ENCODE results near the gene RBM12. TPM values are rescaled to one million over a fixed set of nuclear protein-coding genes. Genes with fewer than 3 reads are reported as not detected.

RBM12 gene
- total RNA-seq, 1 donor from 2014 or later = 127 TPM

DNA sequence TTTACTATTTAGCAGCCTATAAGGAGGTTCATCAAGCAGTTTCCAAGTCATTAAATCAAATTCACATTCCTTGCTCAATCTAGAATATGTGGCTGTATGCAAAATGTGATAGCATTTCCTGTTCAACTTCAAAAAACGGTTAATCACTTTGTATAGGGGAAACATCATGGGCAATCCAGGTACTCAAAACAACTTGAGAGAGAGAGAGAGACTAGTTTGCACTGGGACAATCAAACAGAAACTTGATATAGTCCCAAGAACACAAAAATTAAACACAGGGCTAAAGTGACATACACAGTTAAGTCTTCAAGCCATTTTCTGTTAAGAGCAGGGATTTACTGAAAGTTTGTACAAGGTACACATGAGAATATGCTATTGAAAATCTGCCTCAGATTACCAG, 7.4 kb downstream of the RBM12 start:
- intact Hi-C loops (cut with micrococcal nuclease) = loop anchor here (1.0 kb wide), 1 partner anchor 8 kb away; no protein-coding TSS in a partner anchor

- intact Hi-C loops (cut with micrococcal nuclease) = no loop called here
Measured at GRCh38 chr20:35654415-35654814, 10.3 kb downstream of the RBM12 start.

DNA sequence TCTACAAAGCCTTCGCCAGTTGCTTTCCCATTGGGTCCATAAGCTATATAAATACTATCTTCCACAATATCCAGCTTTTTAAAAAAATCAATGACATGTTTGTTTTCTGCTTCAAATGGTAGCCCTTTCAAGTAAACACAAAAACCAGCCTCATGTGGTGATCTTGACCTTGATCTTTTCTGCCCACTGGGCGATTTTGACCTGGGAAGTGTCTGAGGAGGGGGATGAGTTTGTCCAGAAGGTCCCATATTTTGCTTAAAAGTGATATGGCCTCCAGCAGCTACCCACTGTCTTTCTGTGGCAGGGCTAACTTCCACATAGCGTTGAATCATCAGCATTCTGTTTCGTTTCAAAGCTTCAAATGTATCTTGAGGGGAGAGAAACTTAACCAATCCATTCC, 10.8 kb downstream of the RBM12 start:
- intact Hi-C loops (cut with micrococcal nuclease) = no loop called here

- intact Hi-C loops (cut with micrococcal nuclease) = no loop called here
Measured at GRCh38 chr20:35653430-35653734, 11.3 kb downstream of the RBM12 start.

GRCh38 chr20:35652641-35653429, 11.9 kb downstream of the RBM12 start:
- intact Hi-C loops (cut with micrococcal nuclease) = no loop called here

- intact Hi-C loops (cut with micrococcal nuclease) = no loop called here
Measured at GRCh38 chr20:35651958-35652357, 12.7 kb downstream of the RBM12 start.

- intact Hi-C loops (cut with micrococcal nuclease) = no loop called here
Measured at GRCh38 chr20:35650632-35651031, 14.1 kb downstream of the RBM12 start.

GRCh38 chr20:35648836-35649235, 15.9 kb downstream of the RBM12 start:
- intact Hi-C loops (cut with micrococcal nuclease) = no loop called here

DNA sequence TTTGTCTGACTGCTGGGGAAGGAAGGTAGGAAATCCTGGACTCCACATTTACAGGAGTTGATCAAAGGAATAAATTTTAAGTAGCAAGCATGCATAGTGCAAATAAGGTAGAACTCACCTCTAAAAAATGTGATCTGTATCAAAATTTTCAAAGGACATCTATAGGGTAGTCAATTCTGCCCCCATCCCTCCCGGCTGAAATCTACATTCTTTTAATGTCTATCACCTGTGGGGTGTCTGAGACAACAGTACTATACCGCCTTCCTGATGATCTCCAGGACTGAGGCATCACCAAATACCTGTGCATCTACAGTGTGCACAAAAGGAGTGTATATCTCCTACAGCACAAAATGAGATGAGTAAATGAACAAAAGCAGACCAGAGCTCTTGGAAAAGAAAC, 19.9 kb downstream of the RBM12 start:
- intact Hi-C loops (cut with micrococcal nuclease) = no loop called here

DNA sequence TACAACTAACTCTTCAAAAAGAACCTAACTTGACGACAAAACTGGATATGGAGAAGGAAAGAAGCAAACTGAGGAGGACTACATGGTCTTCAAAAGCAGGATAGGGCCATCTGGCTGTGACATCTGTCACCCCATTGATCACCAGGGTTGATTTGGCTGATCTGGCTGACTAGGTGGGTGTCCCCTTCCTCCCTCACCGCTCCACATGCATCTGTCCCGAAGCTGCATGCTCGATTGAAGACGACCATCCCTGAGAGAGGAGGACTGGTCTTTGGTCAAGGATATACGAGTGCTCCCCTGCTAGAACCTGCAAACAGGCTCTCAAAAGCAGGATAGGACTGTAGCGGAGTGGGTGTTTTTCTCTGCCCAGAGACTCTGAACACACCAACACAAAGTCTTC, 21.7 kb downstream of the RBM12 start:
- intact Hi-C loops (cut with micrococcal nuclease) = no loop called here

DNA sequence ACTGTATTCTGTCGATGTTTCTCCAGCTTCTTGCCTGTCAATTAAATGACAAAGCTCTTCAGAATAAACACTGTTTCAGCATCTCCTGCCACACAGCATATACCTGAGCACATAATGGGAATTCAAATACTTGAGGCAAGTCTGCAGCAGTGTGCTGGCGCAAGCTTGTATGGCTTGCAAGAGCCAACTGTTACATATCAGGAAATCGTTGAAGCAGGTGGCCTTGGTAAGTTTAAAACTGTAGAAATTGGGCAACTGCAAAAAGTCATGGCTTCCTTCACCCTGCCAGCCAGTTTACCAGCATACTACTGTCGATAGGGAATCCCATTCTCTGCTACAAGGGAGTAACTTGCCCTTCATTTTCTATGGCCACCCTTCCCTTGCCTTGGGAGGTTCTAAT, 23.0 kb downstream of the RBM12 start:
- intact Hi-C loops (cut with micrococcal nuclease) = no loop called here

GRCh38 chr20:35640724-35641123, 24.0 kb downstream of the RBM12 start:
- intact Hi-C loops (cut with micrococcal nuclease) = no loop called here

- intact Hi-C loops (cut with micrococcal nuclease) = no loop called here
Measured at GRCh38 chr20:35638751-35639150, 25.9 kb downstream of the RBM12 start.

DNA sequence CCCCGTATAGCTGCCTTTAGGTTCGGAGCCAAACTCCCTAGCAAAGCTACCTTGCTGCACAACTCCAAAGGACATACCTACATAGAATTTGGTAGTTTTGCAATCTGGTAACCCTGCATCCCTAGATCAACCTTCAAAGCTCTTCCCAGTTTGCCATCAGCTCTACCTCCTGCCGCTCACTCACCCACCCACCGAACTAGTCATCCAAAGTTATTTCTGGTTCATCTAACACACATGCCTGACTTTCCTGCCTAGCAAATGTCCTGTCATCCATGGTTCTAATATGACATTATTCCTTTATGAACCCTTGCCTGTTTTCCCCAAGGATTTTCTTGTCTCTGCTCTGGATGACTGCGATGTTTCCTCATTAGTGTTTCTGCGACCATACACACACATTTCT, 27.4 kb downstream of the RBM12 start:
- intact Hi-C loops (cut with micrococcal nuclease) = no loop called here

DNA sequence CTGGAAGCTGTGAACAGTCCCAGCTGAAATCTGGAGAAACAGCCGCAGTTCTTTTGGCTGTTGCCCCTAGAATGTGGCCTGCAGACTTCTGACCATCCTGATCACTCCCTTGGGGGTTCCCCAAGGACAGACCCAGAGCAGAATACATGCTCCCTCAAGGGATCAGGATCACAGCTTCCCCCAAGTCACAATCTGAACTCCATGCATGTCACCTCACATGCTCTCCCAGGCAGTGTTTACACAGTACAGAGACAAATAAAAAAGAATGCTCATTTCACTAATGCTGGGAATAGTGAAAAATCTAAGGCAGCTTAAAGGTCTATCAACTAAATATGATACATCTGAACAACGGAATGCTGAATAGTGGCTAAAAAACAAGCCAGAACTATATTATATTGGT, 28.6 kb downstream of the RBM12 start:
- intact Hi-C loops (cut with micrococcal nuclease) = no loop called here

DNA sequence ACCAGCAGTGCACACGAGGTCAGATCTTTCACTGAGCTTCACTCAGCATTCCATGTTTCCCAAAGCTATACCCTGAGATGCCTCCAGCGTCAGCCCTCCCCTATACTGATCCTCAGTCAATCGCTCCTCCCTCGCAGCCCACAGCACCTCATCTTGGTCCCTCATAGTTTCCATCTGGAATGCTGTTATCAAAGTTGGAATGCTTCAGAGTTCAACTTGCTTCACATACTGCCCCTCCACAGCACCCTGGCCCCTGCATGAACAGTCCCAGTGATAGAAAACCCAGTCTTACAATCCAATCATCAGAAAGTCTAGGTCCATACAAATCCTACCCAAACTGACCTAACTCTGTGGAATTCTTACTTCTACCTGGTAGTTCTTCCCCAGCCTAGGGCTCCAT, 29.0 kb downstream of the RBM12 start:
- intact Hi-C loops (cut with micrococcal nuclease) = no loop called here

DNA sequence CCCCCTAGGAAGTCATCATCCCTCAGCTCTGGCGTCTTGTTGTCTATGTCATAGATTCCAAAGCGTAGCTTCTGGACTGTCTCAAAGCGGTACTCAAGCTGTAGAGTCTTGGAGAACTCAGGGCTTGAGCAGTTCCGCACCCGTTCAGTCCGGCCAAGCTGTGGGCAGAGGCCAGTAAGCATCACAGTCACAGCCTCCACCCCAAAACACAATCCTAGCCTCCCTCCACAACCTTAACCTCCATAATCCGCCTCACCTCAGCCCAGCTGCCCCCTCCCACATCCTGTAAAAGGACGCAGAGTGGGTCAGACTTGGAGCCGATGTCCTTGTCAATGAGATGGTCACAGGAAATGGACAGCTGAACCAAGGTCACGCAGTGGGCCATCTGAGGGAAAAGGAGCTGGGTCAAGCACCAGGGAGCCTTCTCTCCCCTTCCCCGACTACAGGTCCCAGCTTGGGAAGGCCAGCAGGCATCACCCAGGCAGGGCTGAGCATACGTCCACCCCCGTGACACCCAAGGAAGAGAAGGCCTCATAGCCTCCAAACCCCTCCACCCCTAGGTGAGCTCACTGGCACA, 32.1 kb downstream of the RBM12 start:
- intact Hi-C loops (cut with micrococcal nuclease) = no loop called here

DNA sequence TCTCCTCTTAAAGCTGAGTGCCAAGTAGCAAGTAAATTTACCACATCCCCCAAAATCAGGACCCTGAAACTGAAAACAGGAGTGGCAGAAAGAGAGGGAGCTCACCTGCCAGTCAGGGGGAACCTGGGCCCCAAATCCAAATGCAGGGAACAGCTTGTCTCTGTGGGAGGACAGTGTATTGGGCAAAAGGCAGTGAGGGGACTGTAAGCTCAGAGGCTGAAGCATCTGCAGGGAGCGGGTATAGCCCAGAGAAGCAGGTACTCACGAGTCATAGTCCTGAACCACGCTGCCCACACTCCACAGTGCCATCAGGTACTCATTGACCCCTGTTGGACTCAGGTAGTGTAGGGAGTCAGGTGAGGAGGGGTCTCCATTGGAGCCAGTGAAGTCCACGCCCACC, 34.1 kb downstream of the RBM12 start:
- intact Hi-C loops (cut with micrococcal nuclease) = no loop called here

DNA sequence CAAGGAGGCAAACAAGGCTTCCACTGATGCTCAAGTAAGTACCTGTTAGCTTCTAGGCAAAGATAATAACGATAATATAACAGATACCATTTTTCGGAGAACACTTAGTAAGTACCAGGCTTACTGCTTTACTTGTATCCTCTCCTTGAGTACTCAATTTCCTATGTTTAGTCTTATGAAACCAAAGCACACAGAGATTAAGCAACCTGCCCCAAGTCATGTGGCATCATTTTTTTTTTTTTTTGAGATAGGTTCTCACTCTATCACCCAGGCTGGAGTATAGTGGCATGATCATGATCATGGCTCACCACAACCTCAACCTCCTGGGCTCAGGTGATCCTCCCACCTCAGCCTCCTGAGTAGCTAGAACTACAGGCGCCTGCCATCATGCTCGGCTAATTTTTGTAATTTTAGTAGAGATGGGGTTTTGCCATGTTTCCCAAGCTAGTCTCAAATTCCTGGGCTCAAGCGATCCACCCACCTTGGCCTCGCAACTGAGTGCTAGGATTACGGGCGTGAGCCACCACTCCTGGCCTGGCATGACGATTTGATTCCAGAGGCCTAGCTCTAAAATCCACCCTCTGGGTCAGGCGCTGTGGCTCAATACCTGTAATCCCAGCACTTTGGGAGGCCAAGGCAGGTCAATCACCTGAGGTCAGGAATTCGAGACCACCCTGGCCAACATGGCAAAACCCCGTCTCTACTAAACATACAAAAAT, 35.1 kb downstream of the RBM12 start:
- intact Hi-C loops (cut with micrococcal nuclease) = no loop called here

- intact Hi-C loops (cut with micrococcal nuclease) = no loop called here
Measured at GRCh38 chr20:35627121-35627520, 37.6 kb downstream of the RBM12 start.

- intact Hi-C loops (cut with micrococcal nuclease) = no loop called here
Measured at GRCh38 chr20:35626386-35627001, 38.2 kb downstream of the RBM12 start.
